Gastrocnemius medialis (tissue), 4 donors: Measurements from ENCODE around the gene TCAP.

Experiments
- POLR2A ChIP-seq, 2 donors: fragments of 450-650 bp; IDR thresholded peaks; one replicate each; pipeline ENCODE4 v1.6.1; 2017; ENCODE audit warnings: antibody characterized with exemption in 2 of 2, mild to moderate bottlenecking in 2 of 2, moderate library complexity in 2 of 2
- TF ChIP-seq, protein P1 (sequence below), 5 experiments: fragments of 450-650 bp in 3 of 5; fragments of 200-600 bp in 2 of 5; sonication (generic) in 2 of 5; IDR thresholded peaks in 4 of 5; conservative IDR thresholded peaks in 1 of 5; 1 replicate in 4 of 5; 2 replicates in 1 of 5; pipeline ENCODE4 v1.5.1; 2016 to 2019; ENCODE audit warnings: antibody characterized with exemption in 5 of 5, mild to moderate bottlenecking in 3 of 5, moderate library complexity in 3 of 5

DNA sequence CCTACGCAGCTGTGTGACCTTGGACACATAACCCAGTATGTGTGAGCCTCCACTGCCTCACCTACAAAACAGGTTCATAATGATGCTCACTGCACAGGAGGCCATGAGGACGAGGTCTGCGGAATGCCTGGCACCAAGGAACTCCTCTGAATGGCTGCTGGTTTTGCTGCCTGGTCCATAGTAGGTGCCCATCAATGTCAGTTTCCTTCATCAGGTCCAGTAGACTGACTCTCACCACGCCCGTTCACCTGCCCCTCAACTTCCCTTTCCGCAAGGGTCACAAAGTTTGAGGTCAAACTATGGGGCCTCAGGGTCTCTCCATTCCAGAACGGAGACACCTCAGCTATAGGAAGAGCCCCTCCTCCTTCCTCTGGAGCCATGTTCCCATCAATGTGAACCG is 11.9 kb downstream of the TCAP start:
- no peak for TF ChIP-seq POLR2A (IDR thresholded peaks at IDR 0.05)
- TF ChIP-seq, protein P1, sequence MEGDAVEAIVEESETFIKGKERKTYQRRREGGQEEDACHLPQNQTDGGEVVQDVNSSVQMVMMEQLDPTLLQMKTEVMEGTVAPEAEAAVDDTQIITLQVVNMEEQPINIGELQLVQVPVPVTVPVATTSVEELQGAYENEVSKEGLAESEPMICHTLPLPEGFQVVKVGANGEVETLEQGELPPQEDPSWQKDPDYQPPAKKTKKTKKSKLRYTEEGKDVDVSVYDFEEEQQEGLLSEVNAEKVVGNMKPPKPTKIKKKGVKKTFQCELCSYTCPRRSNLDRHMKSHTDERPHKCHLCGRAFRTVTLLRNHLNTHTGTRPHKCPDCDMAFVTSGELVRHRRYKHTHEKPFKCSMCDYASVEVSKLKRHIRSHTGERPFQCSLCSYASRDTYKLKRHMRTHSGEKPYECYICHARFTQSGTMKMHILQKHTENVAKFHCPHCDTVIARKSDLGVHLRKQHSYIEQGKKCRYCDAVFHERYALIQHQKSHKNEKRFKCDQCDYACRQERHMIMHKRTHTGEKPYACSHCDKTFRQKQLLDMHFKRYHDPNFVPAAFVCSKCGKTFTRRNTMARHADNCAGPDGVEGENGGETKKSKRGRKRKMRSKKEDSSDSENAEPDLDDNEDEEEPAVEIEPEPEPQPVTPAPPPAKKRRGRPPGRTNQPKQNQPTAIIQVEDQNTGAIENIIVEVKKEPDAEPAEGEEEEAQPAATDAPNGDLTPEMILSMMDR (IDR thresholded peaks at IDR 0.05 in 4 of 5, conservative IDR thresholded peaks at IDR 0.05 in 1 of 5): no peak
